Measurements from ENCODE around the gene KCNN3. TPM values are rescaled to one million over a fixed set of nuclear protein-coding genes. Genes with fewer than 3 reads are reported as not detected.

KCNN3 gene
- total and polyA plus RNA-seq, 2 of the 13 experiments (the other 11 are each of a cell fraction or from before 2014, with no cell fraction given) = not detected

DNA sequence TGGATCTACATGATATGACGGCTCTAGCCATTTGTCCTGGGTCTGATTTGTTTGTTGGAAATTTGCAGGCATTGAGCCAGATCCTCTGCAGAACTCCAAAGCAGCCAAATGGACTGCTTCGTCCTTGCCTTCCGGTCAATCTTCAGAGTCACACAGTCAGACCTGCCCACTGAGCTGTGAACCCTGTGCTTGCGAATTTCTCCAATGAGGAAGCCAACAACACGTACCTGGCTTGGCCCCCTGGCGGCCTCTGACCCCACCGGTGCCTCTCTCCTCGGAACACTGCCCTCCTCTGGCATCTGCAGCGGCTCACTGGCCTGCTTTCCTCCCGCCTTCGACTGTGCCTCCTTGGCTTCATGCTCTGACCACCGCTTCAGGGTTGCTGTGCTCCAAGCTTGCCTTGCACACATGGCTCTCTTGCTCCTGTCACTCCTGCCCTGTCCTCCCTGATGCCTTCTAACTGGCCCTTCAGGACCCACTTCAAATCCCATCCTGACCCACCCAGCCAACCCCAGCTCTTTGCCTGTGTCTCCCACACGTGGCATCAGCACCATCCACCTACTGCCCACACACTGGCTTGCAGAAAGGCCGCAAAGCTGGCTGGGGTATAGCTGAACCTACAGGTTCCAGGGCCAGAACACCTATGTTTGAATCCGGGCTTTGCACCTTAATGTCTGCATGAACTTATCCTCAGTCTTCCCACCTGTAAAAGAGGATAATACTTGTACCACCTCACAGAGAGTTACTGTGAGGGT lies 128.2 kb downstream of the KCNN3 start (continued):
- TF ChIP-seq ZBTB7A (CRISPR knock-in tag; IDR thresholded peaks at IDR 0.05) (no peak), ZNF180 (CRISPR knock-in tag; IDR thresholded peaks at IDR 0.05; ENCODE audit: borderline replicate concordance, low read depth) (no peak), ZNF451 (CRISPR knock-in tag; IDR thresholded peaks at IDR 0.05) (no peak), ZNF33A (CRISPR knock-in tag; IDR thresholded peaks at IDR 0.05; ENCODE audit: borderline replicate concordance) (no peak), SOX5 (CRISPR knock-in tag; IDR thresholded peaks at IDR 0.05; ENCODE audit: borderline replicate concordance) (peak; percentile 29; the same call in 1 of the 2 replicates), RFXANK (CRISPR knock-in tag; IDR thresholded peaks at IDR 0.05) (no peak), XRCC5 (optimal IDR thresholded peaks at IDR 0.05; ENCODE audit: low read length) (peak; percentile 71)
- TF ChIP-seq, protein P1, sequence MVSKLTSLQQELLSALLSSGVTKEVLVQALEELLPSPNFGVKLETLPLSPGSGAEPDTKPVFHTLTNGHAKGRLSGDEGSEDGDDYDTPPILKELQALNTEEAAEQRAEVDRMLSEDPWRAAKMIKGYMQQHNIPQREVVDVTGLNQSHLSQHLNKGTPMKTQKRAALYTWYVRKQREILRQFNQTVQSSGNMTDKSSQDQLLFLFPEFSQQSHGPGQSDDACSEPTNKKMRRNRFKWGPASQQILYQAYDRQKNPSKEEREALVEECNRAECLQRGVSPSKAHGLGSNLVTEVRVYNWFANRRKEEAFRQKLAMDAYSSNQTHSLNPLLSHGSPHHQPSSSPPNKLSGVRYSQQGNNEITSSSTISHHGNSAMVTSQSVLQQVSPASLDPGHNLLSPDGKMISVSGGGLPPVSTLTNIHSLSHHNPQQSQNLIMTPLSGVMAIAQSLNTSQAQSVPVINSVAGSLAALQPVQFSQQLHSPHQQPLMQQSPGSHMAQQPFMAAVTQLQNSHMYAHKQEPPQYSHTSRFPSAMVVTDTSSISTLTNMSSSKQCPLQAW (CRISPR knock-in tag; IDR thresholded peaks at IDR 0.05) = peak; percentile 44; the same call in 1 of the 2 replicates
- TF ChIP-seq, protein P2, sequence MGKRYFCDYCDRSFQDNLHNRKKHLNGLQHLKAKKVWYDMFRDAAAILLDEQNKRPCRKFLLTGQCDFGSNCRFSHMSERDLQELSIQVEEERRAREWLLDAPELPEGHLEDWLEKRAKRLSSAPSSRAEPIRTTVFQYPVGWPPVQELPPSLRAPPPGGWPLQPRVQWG (CRISPR knock-in tag; IDR thresholded peaks at IDR 0.05; ENCODE audit: borderline replicate concordance, low read depth) = no peak
- TF ChIP-seq, protein P3, sequence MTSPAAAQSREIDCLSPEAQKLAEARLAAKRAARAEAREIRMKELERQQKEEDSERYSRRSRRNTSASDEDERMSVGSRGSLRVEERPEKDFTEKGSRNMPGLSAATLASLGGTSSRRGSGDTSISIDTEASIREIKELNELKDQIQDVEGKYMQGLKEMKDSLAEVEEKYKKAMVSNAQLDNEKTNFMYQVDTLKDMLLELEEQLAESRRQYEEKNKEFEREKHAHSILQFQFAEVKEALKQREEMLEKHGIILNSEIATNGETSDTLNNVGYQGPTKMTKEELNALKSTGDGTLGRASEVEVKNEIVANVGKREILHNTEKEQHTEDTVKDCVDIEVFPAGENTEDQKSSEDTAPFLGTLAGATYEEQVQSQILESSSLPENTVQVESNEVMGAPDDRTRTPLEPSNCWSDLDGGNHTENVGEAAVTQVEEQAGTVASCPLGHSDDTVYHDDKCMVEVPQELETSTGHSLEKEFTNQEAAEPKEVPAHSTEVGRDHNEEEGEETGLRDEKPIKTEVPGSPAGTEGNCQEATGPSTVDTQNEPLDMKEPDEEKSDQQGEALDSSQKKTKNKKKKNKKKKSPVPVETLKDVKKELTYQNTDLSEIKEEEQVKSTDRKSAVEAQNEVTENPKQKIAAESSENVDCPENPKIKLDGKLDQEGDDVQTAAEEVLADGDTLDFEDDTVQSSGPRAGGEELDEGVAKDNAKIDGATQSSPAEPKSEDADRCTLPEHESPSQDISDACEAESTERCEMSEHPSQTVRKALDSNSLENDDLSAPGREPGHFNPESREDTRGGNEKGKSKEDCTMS (CRISPR knock-in tag; conservative IDR thresholded peaks at IDR 0.05) = no peak

All from HepG2 (cell line).